Omental fat pad (tissue), 4 donors: Measurements from ENCODE around the gene KCNJ9. TPM values are rescaled to one million over a fixed set of nuclear protein-coding genes. Genes with fewer than 3 reads are reported as not detected.

Source experiments
- ATAC-seq: fragments of 150-250 bp; one replicate; pipeline ENCODE4 v1.9.1; 2016; ENCODE audit warnings: mild to moderate bottlenecking, moderate library complexity; ENCODE audit not compliant: low FRiP score
- DNase-seq: peaks from one replicate; pipeline ENCODE4 v3.0.0-alpha.2; 2019; ENCODE audit warnings: low spot score
- total RNA-seq, 4 donors: library from RNA; depleted of rRNA; stranded (reverse); fragments of >200 nt; gene quantifications; one replicate each; pipeline ENCODE4 v1.1.0, GENCODE V29; 2016
- TF ChIP-seq, protein P1 (sequence below), 3 donors: fragments of 450-650 bp; IDR thresholded peaks; one replicate each; pipeline ENCODE4 v1.5.1; 2016 to 2017; ENCODE audit warnings: antibody characterized with exemption in 3 of 3, mild to moderate bottlenecking in 3 of 3, moderate library complexity in 2 of 3

KCNJ9 gene
- total RNA-seq, 4 donors from 2014 or later: not detected

DNA sequence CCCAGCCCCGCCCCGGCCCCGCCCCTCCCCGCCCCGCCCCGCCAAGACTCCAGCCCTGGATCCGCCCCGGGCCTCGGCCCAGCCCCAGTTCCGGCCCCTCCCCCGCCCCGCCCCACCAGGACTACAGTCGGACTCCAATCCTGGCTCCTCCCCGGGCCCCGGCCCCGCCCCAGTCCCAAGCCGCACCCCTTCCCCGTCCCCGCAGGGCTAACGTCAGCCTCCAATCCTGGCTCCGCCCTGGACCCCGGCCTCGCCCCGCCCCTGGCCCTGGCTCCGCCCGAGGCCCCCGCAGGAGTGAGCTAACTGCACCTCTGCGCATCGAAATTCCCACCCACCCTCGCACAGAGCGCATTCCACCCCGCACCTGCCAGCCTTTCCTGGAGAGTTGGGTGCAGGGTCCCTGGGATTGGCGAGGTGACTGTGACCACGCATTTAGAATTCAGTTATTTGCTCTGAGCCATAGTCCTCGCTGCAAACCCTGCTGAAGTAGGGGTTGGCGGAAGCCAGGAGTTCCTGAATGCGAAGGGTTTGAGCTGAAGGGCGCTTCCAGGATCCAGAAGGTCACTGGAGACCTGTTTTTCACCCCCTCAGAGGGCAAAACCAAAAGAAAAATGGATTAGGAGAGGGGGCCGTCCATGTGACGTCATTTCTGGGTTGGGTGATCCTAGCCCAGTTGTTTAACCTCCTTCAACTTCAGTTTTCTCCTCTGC, 17.7 kb downstream of the KCNJ9 start:
- DNase-seq (peak; percentile 93), ATAC-seq (peak; percentile 91)
- TF ChIP-seq, protein P1, sequence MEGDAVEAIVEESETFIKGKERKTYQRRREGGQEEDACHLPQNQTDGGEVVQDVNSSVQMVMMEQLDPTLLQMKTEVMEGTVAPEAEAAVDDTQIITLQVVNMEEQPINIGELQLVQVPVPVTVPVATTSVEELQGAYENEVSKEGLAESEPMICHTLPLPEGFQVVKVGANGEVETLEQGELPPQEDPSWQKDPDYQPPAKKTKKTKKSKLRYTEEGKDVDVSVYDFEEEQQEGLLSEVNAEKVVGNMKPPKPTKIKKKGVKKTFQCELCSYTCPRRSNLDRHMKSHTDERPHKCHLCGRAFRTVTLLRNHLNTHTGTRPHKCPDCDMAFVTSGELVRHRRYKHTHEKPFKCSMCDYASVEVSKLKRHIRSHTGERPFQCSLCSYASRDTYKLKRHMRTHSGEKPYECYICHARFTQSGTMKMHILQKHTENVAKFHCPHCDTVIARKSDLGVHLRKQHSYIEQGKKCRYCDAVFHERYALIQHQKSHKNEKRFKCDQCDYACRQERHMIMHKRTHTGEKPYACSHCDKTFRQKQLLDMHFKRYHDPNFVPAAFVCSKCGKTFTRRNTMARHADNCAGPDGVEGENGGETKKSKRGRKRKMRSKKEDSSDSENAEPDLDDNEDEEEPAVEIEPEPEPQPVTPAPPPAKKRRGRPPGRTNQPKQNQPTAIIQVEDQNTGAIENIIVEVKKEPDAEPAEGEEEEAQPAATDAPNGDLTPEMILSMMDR (IDR thresholded peaks at IDR 0.05): no peak

DNA sequence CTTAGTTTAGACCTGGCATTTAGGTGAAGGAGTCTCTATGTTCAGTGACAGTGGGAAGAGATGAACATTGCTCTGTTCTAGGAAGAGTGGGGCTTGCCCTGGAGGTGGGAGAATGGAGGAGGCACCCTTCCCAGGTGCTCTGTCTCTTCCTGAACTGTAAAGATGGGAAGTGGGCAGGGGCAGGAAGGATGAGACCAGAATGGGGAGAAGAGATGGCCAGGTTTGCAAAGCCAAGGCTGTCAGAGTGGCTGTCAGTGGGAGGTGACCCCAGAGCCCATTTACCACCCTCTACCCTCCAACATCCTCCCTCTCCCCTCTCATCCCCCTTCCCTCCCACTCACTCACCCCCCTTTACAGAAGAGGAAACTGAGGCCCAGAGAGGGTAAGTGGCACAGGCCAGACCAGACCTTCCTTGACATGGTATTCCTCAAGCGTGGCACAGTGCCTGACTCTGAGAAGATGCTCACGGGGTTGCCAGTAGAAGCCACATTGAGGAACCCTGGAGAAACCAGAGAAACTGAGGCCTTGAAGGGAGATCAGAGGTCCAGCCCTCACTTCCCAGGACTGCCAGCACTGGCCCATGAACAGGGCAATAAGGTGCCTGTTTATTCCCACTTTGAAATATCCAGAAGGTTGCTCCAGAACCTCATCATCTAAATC, 18.5 kb downstream of the KCNJ9 start:
- DNase-seq (no peak), ATAC-seq (no peak)
- TF ChIP-seq, protein P1 (IDR thresholded peaks at IDR 0.05): no peak

DNA sequence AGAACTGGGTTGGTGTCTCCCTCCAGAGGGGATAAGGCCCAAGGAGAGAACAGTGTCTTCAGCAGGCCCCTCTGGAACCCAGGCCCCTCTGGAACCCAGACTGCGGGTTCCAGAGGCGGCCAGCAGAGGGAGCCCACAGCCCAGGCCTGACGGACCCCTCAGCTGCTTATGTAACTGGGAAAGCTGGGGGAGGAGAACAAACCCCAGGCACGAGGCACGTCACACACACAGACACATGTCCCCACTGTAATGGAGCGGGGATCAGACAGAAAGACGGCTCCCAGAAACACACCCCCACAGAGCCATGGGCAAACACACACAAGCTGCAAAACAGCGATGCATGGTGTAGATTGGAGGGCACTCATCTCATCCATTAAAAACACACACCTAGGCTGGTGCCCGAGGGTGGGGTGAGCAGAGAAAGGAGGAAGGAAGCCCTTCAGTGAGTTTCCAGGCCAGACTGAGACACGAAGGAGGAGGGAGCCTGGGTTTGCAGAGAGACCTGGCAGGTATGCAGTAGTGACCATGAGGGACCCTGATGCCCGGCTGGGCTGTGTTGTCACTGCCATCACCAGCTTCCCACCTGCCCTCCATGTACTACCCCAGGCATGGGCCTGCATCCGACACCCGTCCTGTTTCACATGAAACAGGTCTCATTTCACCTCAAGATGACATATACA, 19.8 kb downstream of the KCNJ9 start:
- DNase-seq: peak; percentile 64
- TF ChIP-seq, protein P1 (IDR thresholded peaks at IDR 0.05): peak in 1 of 3 donors; percentile 39
- peak; percentile 29 for ATAC-seq

DNA sequence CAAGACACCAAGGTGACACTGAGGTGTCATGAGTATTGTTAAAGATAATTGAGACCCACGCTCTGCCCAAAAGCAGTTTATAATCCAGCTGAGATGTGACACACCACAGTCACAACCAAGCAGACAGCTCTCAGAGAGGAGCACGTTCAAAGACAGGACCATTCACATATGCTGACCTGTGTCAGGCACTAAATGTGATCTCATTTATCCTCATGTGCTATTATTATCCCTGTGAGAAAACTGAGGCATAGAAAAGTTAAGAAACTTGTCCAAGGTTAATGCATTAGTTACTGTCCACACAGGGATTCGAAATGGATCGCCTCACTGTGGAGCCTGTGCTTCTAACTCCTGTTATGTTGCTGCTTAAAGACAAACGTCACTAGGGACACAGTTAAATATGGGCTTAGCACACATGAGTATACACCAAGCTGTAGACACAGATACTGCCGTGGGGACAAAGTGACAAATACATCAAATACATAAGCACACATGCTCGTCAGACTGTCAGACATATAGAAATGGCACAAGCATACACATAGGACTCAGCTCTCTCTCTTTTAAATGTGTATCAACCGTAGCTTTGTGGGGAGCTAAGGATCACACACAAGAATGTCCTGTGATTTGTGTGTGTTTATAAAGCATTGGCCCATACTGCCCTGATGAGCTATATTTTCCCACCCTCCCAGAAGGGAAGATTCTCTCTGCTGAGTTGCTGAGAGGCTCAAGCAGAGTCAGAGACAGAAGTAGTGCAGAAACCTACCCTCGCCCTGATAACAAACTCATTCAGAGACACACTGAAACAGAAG, 20.6 kb downstream of the KCNJ9 start:
- ATAC-seq (no peak), DNase-seq (no peak)
- TF ChIP-seq, protein P1 (IDR thresholded peaks at IDR 0.05): no peak

DNA sequence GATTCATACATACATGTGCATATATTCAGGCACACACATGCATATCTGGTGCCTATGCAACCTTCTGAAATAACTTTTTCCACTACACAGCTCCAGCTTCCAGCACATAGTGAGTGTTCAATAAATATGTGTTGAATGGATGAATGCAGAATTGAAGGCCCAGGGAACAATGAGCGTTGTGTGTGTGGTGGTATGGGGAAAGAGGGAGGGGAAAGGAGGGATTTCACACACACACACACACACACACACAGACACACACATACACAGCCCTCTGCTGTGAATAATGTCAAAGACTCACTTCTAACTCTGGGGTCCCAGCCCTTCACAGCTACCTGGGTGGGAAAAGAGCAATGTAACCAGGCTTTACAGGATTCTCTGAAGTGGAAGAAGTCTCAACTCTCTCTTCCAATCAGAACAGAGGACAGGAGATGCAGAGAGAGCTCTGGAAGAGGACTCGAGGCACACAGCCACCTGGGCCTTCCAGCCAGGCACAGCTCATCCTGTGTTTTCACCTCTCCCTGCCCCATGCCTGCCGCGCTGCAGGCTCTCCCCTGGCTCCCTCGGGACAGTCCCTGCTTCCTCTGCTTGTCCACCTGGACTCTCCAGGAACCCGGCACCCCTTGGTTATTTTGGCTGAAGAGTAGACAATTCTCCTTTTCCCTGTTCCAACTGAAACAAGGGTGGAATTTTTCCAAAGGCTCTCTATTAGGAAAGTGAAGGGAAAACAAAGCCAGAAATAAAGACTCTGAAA, 22.5 kb downstream of the KCNJ9 start:
- TF ChIP-seq, protein P1 (IDR thresholded peaks at IDR 0.05): no peak
- ATAC-seq (no peak), DNase-seq (no peak)

DNA sequence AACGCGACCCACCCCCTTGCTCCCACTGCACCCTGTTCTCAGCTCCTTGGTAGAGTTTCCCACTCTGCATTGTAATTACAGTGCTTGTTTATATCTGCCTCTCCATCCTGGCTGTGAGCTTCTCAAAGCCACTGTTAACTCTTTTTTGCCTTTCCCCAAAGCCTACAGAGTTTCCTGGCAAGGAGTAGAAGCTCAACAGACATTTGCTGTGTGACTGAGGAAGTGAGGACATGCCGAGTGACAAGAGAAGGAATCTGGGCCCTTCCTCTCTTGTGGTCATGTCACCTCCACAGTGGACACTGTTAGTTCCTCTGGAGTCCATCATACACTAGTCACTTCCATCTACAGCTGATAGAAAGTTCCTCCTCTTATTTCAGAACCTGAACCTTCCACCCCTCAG, 23.1 kb downstream of the KCNJ9 start:
- TF ChIP-seq, protein P1 (IDR thresholded peaks at IDR 0.05): no peak
- ATAC-seq (no peak), DNase-seq (no peak)
